Raji (cell line): ENCODE data around the gene PCYOX1L.

Source experiments
- POLR2A ChIP-seq: IDR thresholded peaks from 2 replicates; pipeline ENCODE4 v1.6.1; 2011; ENCODE audit warnings: low read depth, low read length, control low read depth; ENCODE audit not compliant: insufficient read depth

Gene PCYOX1L

DNA sequence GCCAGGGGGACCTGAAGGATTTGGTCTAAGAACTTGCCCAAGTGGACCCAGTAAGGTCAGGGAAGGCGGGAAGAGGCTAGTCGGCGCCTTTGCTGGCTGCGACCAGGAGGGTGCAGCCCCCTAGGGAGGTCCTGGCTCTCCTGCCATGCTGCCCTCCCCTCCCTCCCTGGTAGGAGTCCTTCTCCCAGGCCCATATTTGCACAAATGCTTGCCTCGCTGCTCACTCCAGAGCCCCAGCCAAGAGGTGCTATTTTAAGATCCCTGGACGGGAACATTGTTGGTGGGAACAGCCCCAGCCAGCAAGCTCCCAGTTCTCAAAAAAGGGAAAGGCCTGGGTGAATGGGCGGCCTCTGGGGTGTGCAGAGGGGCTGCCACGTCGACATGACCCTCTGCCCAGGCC, 25.6 kb downstream of the PCYOX1L start:
- no peak for TF ChIP-seq POLR2A

DNA sequence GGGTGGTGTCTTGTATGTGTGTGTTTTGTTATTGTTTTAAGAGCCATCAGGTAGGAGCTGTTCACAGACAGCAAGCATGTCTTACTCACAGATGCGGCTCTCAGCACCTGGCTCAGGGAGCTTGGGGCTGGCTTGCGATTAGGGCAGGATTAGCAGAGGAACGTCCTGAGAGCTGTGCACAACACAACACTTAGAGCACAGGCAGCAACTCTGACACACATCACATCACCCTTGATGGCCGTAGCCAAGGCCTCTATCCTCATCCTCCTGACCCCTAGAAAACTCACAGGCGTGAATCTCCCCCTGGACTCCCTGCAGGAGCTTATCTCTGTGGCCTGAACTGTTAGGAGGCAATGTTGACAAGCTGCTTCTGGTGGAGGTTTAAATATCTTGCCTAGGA, 28.3 kb downstream of the PCYOX1L start:
- TF ChIP-seq POLR2A: no peak

DNA sequence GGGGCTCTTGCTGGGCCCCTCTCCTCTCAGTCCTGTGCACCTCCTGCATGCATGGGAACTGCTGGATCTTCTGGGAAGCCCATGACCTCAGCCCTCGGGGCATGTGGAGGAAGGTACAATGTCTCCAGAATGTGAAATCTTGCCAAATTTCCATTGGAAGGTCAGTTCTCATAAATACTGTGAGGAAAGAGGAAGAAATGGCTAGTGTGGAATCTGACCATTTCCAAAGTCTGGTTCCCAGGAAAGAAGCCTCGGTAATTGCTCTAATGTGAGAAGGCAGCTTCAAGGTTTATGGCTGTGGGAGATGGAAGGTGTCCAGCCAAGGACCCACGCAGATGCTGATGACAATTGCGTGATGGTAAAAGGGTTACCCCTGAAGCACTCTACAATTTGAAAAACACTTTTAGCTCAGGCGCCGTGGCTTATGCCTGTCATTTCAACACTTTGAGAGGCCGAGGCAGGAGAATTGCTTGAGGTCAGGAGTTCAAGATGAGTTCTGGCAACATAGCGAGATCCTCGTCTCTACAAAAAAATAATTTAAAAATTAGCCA, 29.3 kb downstream of the PCYOX1L start:
- TF ChIP-seq POLR2A: no peak

GRCh38 chr5:149387982-149388381, 30.1 kb downstream of the PCYOX1L start:
- TF ChIP-seq POLR2A: no peak

GRCh38 chr5:149388498-149389190, 30.8 kb downstream of the PCYOX1L start:
- no peak for TF ChIP-seq POLR2A

GRCh38 chr5:149389552-149390495, 32.0 kb downstream of the PCYOX1L start:
- TF ChIP-seq POLR2A: no peak

DNA sequence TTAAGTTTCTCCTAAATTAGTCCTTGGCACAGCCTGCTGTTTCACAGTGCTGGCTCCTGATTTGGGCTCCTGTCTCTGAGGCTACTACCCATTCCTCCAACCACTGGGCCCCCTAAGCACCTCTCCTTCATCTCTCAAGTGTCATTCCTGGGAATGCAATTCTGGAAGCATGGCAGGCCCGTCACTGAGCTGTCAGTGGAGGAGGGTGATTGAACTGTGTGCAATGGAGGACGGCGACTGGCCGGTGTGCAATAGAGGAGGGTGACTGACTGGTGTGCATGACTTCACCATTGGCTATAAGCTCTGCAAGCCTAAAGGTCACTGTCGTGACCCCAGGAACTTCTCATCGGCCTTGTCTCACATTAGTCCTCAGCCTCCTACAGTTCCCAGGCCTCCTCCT, 33.7 kb downstream of the PCYOX1L start:
- TF ChIP-seq POLR2A: no peak

- TF ChIP-seq POLR2A: no peak
Measured at GRCh38 chr5:149392718-149393117, 34.9 kb downstream of the PCYOX1L start.

GRCh38 chr5:149397530-149397929, 39.7 kb downstream of the PCYOX1L start:
- TF ChIP-seq POLR2A: no peak

GRCh38 chr5:149399775-149400174, 41.9 kb downstream of the PCYOX1L start:
- no peak for TF ChIP-seq POLR2A

DNA sequence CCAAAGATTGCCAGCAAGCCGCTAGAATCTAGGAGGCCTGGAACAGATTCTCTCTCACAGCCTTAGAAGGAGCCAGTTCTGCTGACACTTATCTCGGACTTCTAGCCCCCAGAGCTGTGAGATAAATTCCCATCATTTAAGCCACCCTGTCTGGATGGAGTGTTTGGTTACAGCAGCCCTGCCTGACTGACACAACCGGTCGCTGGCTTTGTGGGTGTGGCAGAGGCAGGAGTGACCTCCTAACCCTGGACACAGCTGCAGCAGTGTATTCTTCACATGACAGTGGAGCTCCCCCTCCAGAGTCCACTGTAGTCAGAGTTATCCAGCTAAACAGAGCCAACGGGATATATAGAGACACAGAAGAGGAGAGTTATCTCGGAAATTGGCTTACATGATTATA, 42.5 kb downstream of the PCYOX1L start:
- no peak for TF ChIP-seq POLR2A

GRCh38 chr5:149401051-149401450, 43.2 kb downstream of the PCYOX1L start:
- no peak for TF ChIP-seq POLR2A

DNA sequence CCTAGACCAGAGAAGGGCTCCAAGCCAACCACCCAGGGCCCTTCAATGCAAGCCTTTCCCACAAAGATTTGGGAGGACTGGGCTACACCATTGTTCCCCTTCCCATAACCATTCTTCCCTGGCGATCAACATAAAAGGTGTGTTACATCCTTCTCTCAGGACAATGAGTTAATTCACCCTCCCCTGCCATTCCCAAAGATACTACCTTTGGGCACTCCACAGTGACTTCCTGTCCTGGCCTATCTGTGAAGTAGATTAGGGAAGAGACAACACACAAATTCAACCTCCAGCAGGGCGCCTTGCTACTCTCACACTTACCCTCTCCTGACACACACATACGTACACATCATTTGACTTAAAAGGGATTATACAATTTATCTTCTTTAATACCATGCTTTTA, 44.4 kb downstream of the PCYOX1L start:
- TF ChIP-seq POLR2A: no peak

GRCh38 chr5:149403923-149404745, 46.3 kb downstream of the PCYOX1L start:
- no peak for TF ChIP-seq POLR2A
